Adipose tissue (tissue), 3 donors: ENCODE data around the gene LMCD1. TPM values are rescaled to one million over a fixed set of nuclear protein-coding genes. Genes with fewer than 3 reads are reported as not detected.

Experiments
- H3K27ac ChIP-seq: one replicate; pipeline ENCODE4 v1.5.1; 2013; ENCODE audit warnings: low read depth, low read length
- WGBS, 3 donors: extraction: QIAGEN DNeasy Blood & Tissue Kit; methylation state at CpG; one replicate each; pipeline ENCODE4 v1.1.7; 2013; 5-methylcytosine and 5-hydroxymethylcytosine counted together
- polyA plus RNA-seq, 3 donors: library from polyadenylated mRNA; stranded (reverse); fragments of 200-250 nt; gene quantifications; one replicate each; pipeline ENCODE4 v1.2.3, GENCODE V29; 2013
- donor health status: healthy with polysubstance abuse.
- donor health status: Bipolar disorder and iron deficiency.
- donor health status: healthy.

The LMCD1 gene
- polyA plus RNA-seq, 3 donors, result 28.7 to 217 (median 79.1) TPM

DNA sequence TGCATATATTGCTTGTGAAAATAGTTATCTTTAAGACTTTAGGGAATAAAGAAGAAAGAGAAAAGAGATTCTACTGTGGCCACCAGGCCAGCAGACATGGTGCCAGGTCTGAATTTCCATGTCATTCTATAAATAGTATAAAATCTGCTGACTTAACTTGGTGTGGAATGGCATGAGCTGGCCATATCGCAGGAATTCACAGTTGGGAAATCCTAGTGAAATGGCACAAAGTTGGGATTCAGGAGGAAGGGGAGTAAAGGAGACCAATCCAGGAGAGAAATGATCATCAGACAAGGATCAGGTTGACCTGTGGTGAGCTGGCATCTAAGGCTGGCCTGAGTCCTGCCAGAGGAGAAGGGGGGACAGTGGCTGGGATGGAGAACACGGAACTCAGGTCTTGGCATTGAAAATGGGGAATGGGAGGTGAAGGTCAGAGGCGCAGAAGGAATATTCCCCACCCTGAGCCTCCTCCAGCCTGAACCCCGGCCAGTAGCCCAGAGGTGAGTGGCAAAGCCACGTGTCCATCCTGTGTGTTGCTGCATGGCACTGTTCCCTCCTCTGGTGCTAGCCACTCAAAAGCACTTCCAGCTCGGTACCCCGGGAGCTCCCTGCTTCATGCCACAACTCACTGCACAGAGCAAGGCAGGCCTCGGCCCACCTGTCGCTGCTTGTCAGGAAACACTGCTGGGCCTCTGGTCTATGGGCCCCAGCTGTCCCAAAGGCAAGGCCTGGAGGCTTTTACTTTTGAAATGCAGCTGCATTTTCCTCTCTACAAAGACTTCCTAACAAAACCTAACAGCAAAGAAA is 91.6 kb downstream of the LMCD1 start:
- no peak overlapping the region for H3K27ac ChIP-seq
- WGBS, 3 donors, result 80 to 87% (median 84%) methylated on average over 9 of the region's 9 CpGs

DNA sequence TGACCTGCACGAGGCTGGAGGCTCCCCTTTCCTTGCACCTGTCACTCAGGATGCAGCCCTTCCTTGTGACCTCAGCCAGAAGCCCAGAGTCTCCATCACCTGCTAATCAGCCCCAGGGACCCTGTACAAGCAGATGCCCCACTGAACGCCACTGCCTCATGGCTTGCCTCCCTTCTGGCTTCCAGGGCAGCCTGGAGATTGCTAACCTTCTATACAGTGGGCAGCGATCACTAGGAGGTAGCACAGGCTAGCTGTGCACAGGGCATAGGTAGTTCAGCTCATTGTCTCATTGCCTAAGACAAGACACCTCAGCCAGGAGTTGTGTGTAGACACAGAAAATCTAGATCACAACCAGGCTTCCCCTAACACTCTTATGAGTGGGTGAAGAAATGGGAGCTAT is 93.6 kb downstream of the LMCD1 start:
- 53 to 81% (median 71%) methylated on average over 3 of the region's 3 CpGs for WGBS, 3 donors
- no peak overlapping the region for H3K27ac ChIP-seq

DNA sequence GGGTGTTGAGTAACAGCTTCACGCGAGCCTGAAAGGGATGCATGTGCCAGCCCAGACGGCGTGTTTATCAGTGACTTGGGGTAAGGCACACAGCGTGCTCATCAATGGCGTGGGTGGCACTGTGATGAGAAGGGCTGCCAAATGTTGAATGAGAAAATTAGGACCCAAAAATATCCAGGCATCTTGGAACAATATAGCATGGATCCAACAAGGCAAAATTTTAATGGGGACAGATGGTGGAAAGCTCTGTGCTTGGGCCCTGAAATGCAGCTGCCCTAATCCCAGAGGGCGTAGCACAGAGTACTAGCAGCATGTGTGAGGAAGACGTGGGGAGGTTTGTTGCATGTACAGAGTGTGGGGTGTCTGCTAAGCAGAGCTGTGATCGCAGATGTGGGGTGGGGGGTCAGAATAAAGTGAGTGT is 94.1 kb downstream of the LMCD1 start:
- no peak overlapping the region for H3K27ac ChIP-seq
- 92 to 96% (median 93%) methylated on average over 9 of the region's 9 CpGs for WGBS, 3 donors

DNA sequence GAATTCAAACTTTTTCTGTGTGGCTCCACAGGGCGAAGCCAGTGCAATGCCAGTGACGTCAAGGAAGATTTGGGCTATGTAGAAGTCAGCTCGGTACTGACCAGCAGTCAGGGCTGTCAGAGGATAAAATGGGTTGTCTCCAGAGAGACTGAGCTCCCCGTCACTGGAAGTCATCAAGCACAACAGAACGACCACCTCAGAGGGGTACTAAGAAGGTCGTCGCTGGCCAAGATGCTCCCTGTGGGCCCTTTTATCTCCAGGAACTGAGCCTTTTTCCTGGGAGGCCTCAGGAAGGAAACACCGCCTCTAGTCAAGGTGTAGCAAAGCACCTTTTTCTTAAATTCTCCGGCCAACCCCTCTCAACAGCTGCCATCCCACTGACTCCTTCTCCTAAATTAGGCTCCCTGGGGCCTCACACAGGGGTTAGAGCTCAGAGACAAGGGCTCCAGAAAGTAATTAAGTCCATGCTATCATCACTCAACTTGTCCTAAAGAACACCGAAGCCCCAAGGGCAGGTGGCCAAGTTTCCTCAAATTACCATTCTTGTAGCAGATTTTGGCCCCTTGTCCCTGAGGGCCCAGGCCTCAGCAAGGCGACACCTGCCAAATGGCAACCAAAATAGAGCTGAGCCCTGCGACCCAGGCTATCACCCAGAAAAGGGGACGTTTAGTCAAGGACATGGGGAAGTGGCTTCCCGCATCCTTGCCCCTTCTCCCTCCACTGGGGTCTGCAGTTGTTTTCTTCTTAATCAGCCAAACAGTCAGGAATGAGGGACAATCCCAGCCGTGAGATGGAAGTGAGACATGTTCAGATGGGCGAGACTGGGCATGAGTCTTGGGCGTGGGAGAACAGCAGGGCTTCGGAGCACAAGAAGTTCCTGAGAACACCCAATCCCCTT is 94.9 kb downstream of the LMCD1 start:
- WGBS, 3 donors, result 78 to 81% (median 80%) methylated on average over 18 of the region's 18 CpGs
- H3K27ac ChIP-seq, result no peak overlapping the region

DNA sequence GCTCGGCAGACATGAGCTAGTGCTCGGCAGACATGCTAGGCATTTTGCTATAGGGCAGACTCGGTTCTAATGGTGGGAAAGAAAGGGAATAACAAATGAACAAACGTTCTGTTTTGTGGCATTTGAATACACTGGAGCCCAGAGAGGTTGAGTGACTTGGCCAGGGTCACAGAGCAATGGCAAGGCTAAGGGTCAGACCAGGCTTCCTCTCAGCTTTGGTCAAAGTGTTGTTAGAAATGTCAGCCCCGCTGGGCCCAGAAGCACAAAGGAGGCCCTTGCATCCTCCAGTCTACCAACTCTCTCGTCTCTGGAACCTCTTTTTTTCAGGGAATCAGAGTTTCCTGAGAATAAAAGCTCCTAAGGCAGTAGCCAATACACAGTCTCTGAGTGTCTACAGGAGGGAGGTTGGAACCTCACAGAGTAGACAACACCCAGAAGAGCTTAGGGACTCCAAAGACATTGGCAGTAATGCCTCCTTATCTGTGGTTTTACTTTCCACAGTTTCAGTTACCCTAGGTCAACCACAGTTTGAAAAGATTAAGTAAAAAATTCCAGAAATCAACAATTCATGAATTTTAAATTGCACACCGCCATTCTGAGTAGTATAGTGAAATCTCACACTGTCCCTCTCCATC is 95.7 kb downstream of the LMCD1 start:
- 80 to 91% (median 84%) methylated on average over 7 of the region's 7 CpGs for WGBS, 3 donors
- no peak overlapping the region for H3K27ac ChIP-seq

DNA sequence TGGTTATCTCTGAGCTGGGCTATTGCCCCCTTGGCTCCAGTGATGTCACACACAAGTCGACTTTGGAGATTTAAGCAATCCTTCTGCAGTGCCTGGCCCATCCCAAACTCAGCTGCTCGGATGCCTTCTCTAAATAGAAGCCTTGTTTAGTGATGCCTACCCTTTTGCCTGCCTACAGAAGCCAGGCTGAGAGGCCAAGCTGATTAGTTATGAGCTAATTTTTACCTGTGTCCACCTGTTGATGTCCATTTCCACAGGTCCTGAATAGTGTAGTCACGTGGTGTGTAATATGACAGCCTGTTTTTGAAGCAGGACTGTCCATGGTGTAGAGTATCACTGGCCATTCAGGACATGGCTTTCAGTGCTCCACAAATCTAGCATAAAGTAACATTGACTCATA is 97.5 kb downstream of the LMCD1 start:
- 63 to 78% (median 74%) methylated on average over 3 of the region's 3 CpGs for WGBS, 3 donors

DNA sequence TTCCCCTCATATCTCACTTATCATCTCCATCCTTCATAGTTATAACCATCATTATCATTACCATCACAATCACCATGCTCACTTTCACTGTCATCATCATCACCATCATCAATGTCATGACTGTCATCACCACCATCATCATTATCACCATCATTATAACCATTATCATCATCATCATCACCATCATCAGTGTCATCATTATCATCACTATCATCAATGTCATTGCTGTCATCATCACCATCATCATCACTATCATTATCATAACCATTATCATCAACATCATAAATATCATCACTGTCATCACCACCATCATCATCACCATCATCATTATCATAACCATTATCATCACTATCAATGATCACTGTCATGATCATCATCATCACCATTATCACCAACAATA is 98.8 kb downstream of the LMCD1 start:
- H3K27ac ChIP-seq, result no peak overlapping the region

More for the DNA sequence above, 97.5 kb downstream of the LMCD1 start:
- H3K27ac ChIP-seq, result no peak overlapping the region

DNA sequence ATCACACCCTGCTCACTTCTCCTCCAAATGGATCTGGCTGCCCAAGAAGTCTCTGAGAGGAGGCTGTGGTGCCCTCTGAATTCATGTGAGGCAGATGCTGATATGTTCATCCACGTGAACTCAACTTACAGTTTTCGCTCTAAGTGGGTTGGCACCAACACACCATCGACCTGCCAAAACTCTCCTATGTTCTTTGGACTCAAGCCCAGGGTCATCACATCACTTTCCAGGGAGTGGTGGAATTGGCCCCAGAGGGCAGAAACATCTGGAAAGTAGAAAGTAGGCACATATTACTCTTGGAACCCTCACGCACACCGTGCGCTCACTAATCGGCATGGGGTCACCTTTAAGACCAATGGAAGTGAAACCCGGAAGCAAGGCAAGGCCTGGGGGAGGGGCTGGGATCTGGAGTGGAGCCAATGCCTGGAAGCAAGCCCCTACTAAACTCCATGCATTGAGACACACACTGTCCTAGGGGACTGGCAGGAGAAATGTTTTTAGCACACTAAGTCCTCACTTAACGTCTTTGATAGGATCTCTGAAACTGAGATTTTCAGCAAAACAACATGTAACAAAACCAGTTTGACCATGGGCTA is 101.6 kb downstream of the LMCD1 start:
- H3K27ac ChIP-seq, result no peak overlapping the region
- 46 to 51% (median 47%) methylated on average over 9 of the region's 9 CpGs for WGBS, 3 donors

DNA sequence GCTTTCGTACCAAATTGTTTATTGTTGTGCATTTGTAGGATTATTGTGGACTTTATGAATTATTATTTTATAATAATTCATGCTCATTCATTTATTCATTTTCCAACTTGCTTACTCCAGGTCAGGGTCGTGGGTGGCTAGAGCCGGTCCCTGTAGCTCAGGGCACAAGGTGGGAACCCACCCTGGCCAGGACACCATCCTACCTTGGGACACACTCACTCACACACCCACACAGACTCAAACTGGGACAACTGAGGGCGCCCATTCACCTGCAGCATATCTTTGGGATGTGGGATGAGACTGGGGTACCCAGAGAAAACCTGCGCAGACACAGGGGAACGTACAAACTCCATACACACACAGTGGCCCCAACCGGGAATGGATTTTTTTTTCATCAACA is 102.4 kb downstream of the LMCD1 start:
- H3K27ac ChIP-seq, result no peak overlapping the region
- WGBS, 3 donors, result 93 to 95% (median 94%) methylated on average over 7 of the region's 7 CpGs

DNA sequence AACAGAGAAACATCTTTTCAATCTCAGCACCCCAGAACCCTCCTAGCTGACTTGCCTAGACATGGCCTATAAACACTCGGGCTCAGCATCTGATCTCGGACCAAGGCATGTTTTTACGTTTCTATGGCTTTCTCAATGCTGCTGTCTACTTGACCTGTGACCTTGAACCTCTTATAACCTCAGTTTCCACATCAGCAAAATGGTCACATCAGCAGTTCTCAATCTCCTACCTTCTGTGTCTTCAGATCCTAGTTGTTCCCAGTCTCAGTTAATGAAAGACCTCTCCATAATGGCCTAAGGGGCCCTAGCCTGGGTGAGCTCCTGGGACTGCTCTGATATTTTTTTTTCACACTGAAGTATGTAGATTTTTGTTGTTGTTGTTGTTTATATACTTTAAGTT is 103.4 kb downstream of the LMCD1 start:
- WGBS, 3 donors, result 93 to 97% (median 96%) methylated on average over 3 of the region's 3 CpGs
- no peak overlapping the region for H3K27ac ChIP-seq

DNA sequence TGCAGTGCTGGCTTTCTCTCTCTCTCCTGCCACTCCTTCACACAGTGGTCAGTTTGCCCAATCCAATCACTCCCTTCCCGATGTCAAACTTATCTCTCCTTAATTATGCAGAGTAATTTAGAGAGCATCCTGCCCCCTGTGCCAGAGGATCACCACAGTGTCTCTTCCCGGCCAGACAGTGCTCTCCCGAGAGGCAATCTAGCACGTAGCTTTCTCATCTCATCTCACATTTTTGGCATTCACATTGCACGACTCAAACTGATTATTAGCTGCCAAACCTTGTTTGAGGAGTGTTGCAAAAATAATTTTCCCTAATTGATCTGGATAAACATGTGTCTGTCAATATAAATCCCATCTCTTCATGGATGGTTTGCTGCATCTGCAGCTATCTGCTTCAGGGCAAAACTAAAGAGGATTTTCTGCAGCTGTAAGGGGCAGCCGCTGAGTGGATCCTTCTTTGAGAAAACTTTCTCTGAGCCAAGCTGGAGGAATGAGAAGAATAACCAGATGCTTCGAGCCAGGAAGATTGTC is 105.1 kb downstream of the LMCD1 start:
- no peak overlapping the region for H3K27ac ChIP-seq
- WGBS, 3 donors, result 55 to 58% (median 56%) methylated on average over 7 of the region's 7 CpGs

DNA sequence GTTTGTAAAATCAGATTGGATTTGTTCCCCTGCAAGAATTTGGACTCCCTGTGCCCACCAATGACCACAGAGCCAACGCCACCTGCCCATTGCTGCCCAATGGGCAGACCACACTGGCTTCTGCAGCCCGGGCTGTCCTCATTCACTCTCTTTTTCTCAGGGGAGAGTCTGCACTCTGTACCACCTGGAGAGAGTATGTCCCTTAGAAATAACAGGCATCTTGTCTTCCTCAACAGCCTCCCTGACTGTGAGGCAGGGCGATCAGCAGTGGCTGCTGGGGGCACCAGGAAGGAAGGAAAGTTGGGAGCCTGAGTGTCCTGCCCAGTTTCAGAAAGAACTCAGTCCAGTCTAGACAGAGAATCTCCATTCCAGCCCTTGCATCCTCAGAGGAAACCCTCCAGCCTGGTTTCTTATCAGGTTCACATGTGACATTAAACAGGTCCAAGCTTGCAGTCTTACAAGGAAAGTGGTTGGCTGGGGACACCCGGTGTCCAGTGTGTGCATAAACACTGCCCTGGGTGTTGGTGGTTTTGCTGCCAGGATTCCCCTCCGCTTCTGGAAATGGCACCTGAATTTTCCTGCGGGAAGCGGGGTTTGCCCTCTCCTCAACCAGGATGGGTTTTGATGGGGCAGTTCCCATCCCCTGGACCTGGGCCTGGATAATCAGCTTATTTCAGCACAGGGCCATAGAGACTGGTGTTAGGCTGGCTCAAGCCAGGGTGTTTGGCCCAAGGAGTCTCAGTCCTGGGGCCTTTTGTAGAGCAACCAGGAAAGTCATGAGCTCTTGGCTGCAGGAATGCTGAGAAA is 105.8 kb downstream of the LMCD1 start:
- WGBS, 3 donors, result 51 to 65% (median 57%) methylated on average over 7 of the region's 7 CpGs
- H3K27ac ChIP-seq, result no peak overlapping the region

DNA sequence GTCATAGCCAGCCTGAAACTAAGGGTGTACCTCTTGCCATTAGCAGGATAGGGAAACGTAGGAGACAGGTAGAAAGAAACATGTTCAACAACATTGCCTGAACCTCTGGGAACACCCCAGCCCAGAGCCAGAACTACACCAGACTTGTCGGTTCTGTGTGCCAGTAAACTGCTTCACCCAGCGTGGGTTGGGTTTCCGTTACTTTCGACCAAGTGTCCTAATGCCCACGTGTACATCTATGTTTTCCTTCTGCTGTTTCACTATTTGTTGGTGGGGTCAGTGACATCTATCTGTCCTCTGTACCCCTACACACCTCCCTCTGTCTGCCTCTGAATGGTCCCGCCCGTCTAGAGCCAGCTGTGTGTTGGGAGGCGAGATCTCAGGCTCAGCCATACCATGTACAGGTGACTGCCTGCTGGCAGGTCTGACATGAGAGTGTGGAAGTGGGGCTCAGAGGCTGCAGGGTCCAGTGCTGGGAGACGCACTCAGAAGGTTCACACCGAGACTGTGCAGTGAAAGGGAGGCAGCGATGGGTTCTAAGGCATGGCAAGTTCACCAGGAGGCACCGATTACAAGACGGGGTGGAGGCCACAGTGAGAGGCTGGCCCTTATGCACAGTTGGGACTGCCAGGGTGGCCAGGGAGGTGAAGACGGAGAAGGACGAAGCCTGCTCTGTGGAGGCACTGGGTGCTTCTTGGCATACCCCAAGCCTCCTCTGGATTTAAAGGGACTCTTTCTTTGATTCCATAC is 106.6 kb downstream of the LMCD1 start:
- 88 to 94% (median 90%) methylated on average over 16 of the region's 16 CpGs for WGBS, 3 donors
- no peak overlapping the region for H3K27ac ChIP-seq

DNA sequence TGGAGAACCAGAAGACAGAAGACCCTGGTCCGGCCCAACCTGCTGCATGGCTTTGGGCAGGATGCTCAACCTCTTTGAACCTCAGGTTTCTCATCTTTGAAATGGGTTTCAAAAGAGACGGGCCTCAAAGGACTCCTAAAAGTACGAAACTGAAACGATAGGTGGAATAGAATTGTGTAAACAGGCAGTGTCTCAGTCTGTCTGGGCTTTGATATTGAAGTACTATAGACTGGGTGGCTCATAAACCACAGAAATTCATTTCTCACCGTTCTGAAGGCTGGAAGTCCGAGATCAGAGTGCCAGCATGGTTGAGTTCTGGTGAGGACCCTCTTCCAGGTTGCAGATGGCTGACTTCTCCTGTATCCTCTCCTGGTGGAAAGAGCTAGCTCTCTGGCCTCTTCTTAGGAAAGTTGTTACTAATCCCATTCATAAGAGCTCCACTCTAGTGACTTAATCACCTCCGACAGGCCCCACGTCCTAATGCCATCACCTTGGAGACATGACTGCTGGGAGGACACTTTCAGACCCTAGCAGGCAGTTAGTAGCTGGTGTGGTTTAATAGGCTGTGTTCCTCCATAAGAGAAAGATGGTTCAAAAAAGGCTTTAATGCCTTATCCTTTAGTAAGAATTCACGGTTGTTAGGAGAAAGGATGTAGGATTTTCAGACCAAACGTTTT is 107.3 kb downstream of the LMCD1 start:
- 85 to 86% (median 86%) methylated on average over 10 of the region's 10 CpGs for WGBS, 3 donors
- H3K27ac ChIP-seq, result no peak overlapping the region

DNA sequence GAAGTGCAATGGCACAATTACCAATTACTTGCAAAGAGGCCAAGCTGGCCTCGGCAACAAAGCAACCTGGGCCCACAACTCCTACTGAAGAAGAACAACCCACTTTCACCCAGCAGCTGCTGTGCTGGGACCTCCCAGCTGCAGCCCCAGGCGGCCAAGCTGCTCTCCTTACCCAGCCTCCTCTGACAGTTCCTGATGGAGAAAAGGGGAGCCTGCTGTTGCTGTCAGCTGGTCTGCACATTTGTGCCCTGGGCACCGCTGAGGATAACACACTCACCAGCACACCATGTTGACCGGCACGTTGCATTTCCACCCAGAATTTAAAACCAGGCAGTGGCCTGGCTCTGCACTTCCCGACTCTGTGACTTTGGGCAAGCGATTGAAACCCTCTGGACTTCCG is 109.3 kb downstream of the LMCD1 start:
- WGBS, 3 donors, result 91 to 95% (median 93%) methylated on average over 8 of the region's 8 CpGs
- H3K27ac ChIP-seq, result no peak overlapping the region

DNA sequence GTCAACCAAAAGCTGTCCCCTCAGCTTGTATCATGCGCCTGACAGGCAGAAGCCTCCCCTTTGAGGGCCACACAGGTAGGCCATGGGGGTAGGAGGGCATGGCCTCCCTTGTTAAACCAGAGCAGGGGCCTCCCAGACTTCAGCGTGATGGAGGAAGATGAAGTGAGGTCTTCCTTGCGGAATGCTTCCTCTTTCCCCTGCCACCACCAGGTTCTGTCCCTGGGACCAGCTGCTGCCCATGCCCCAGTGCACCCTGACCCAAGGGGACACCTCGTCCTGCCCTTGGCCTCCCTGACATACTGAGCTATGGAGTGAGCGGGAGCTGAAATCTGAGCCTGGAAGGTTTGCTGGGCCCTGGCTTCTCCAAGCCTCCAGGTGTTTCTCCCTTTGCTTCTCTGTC is 116.3 kb downstream of the LMCD1 start:
- no peak overlapping the region for H3K27ac ChIP-seq
- WGBS, 3 donors, result 90 to 96% (median 94%) methylated on average over 5 of the region's 5 CpGs

DNA sequence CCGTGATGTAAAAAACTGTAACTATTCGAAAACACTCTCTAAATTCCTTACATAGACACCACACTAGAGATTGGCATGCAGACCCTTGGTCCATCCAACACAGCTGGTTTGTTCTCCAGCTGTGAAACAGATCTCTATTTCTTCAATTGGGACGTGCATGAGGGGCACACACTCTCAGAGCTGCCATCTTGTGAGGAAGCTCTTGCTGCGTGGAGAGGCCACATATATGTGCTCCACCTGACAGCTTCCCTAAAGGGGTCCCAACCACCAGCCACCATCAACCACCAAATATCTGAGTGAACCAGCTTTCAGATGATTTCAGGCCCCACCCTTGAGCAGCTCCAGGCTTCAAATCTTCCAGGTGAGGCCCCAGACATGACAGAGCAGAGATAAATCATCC is 117.3 kb downstream of the LMCD1 start:
- WGBS, 3 donors, result 92 to 94% (median 93%) methylated on average over 4 of the region's 4 CpGs
- no peak overlapping the region for H3K27ac ChIP-seq
